Erythroblast (primary cell): ENCODE results near the gene SCML1.
"Not testable (repeated sequence)": the region's sequence is repeated elsewhere in the genome, so short reads cannot be mapped to it uniquely, and the experiment has no call there.

Source experiments
- DNase-seq, 2 experiments: peaks; one replicate each; lab custom pipeline; 2025; lab: John Stamatoyannopoulos, UW
- GATA1 ChIP-seq: IDR thresholded peaks from 2 replicates; pipeline ENCODE4 v1.6.1; 2011; ENCODE audit warnings: low read depth, mild to moderate bottlenecking, control low read depth, low read length, moderate library complexity
- POLR2A ChIP-seq: IDR thresholded peaks from 2 replicates; pipeline ENCODE4 v1.6.1; 2011; ENCODE audit warnings: mild to moderate bottlenecking, low read length

The SCML1 gene

GRCh38 chrX:17747692-17748091 is 10.4 kb downstream of the SCML1 start:
- DNase-seq = no peak
- TF ChIP-seq POLR2A (no peak), GATA1 (no peak)

- DNase-seq = no peak
- TF ChIP-seq GATA1 = no peak
These were observed 11.4 kb downstream of the SCML1 start for GRCh38 chrX:17748684-17749083.

DNA sequence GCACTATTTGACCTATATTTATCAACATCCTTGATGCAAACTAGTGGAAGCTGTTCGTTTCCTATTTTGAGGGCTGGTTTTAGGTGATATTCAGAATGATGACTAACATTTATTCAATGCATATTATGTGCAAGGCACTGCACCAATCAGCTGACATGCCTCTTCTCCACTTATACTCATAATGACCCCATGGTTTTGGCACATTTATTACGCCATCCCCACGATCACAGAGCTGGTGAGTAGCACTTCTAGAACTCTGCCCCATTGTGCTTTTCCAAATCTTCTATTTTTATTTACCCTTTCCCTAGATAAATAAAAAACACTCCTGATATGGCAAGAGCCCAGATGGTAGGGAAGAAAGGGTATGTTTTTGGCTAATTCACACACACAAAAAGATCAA is 13.1 kb downstream of the SCML1 start:
- no peak for DNase-seq
- TF ChIP-seq GATA1 (no peak), POLR2A (no peak)

DNA sequence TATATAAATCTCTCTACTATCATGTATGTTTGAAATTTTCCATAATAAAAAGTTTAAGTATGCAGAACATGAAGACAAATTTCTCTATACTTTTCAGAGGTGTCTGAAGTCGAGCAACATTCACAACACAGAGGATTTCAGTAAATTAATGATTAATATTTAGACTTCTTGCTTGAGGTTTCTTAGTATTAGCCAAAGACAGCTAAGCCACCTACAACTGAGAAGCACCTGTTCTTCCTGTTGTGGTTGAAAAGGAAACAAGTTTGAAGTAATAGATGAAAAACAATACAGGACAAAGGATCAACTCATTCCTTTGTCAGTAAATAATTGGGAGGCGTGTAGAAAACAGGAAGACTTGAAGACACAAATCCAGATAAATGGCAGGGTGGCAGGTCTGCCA is 21.1 kb downstream of the SCML1 start:
- TF ChIP-seq POLR2A (no peak), GATA1 (no peak)
- DNase-seq = no peak

DNA sequence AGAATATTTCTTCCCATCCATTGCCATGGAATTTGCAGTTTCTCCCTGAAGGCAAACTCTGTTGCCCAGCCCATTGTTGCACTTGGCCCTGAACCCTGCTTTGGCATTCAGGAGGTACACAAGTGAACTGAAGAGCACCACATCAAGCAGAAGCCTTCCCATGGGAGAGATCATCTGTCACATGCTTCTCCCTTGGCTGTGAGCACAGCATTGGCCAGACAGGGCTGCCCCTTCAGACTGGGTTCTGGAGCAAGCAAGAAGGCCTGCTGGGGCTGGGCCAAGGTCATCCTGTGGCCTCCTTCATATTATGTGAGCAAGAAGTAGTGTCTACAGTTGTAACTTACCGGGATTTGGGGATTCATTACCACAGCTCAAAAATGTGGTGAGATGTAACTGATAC is 22.7 kb downstream of the SCML1 start:
- TF ChIP-seq GATA1 = no peak
- no peak for TF ChIP-seq POLR2A
- DNase-seq = no peak

DNA sequence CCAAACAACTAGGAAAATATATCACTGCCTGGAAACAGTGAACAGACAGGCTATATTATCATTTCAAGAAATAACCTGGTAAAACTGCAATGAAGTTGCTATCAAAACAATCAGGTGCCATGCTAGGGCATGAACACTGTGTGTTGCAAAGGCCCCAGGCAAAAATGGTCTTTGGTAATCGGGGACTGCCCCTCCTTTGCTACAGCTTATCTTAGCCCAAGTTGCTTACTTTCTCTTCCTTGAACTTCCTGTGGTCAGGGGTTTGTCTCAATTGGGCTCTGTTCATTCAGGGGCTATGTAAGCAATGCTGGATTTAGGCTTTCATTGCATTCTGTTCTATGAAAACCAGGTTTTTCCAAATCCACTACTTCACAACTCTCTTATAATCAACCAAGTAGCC is 30.4 kb downstream of the SCML1 start:
- no peak for DNase-seq
- TF ChIP-seq POLR2A (no peak), GATA1 (no peak)

GRCh38 chrX:17768997-17769396 is 31.7 kb downstream of the SCML1 start:
- DNase-seq = no peak
- TF ChIP-seq GATA1 (no peak), POLR2A (no peak)

- TF ChIP-seq POLR2A = no peak
- TF ChIP-seq GATA1 = no peak
These were observed 32.5 kb downstream of the SCML1 start for GRCh38 chrX:17769701-17770269.

GRCh38 chrX:17773221-17773876 is 36.1 kb downstream of the SCML1 start:
- DNase-seq = no peak
- TF ChIP-seq POLR2A = no peak

More at GRCh38 chrX:17769701-17770269, 32.5 kb downstream of the SCML1 start:
- DNase-seq = no peak

GRCh38 chrX:17774053-17774452 is 36.8 kb downstream of the SCML1 start:
- TF ChIP-seq GATA1 (no peak), POLR2A (no peak)
- no peak for DNase-seq

GRCh38 chrX:17778997-17779396 is 41.7 kb downstream of the SCML1 start:
- no peak for TF ChIP-seq POLR2A
- TF ChIP-seq GATA1 = no peak
- DNase-seq = no peak

- DNase-seq = no peak
- no peak for TF ChIP-seq GATA1
- TF ChIP-seq POLR2A = no peak
These were observed 42.1 kb downstream of the SCML1 start for GRCh38 chrX:17779434-17779833.

DNA sequence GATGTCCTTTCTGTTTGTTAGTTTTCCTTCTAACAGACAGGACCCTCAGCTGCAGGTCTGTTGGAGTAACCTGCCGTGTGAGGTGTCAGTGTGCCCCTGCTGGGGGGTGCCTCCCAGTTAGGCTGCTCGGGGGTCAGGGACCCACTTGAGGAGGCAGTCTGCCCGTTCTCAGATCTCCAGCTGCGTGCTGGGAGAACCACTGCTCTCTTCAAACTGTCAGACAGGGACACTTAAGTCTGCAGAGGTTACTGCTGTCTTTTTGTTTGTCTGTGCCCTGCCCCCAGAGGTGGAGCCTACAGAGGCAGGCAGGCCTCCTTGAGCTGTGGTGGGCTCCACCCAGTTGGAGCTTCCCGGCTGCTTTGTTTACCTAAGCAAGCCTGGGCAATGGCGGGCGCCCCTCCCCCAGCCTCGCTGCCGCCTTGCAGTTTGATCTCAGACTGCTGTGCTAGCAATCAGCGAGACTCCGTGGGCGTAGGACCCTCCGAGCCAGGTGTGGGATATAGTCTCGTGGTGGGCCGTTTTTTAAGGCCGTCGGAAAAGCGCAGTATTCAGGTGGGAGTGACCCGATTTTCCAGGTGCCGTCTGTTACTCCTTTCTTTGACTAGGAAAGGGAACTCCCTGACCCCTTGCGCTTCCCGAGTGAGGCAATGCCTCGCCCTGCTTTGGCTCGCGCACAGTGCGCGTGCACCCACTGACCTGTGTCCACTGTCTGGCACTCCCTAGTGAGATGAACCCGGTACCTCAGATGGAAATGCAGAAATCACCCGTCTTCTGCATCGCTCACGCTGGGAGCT is 49.5 kb downstream of the SCML1 start:
- DNase-seq = not testable (repeated sequence)

GRCh38 chrX:17787557-17787956 is 50.3 kb downstream of the SCML1 start:
- TF ChIP-seq POLR2A (no peak), GATA1 (no peak)

DNA sequence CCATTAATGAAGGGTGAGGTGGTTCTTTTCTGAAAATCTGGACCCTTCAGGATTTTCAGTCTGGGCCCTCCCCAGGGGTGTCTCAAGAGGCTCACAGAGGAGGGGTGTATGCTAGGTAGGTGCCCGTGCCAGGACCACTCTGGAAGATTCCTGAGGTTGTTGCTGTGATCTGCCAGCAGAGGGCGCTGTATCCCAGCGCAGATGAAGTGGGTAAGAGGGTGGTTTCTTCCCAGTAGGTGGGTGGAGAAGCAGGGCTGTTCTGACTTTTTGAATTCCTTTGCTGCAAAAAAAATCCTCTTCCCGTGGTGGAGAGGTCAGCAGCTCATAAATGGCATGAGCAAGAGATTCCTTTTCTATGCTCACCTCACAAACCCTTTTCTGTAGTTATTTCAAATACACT is 51.1 kb downstream of the SCML1 start:
- TF ChIP-seq POLR2A (no peak), GATA1 (no peak)
- DNase-seq = peak; percentile 26 to 61

More at GRCh38 chrX:17787557-17787956, 50.3 kb downstream of the SCML1 start:
- DNase-seq = no peak
